ENCODE measurements around the gene STAT4.

Gene STAT4, protein sequence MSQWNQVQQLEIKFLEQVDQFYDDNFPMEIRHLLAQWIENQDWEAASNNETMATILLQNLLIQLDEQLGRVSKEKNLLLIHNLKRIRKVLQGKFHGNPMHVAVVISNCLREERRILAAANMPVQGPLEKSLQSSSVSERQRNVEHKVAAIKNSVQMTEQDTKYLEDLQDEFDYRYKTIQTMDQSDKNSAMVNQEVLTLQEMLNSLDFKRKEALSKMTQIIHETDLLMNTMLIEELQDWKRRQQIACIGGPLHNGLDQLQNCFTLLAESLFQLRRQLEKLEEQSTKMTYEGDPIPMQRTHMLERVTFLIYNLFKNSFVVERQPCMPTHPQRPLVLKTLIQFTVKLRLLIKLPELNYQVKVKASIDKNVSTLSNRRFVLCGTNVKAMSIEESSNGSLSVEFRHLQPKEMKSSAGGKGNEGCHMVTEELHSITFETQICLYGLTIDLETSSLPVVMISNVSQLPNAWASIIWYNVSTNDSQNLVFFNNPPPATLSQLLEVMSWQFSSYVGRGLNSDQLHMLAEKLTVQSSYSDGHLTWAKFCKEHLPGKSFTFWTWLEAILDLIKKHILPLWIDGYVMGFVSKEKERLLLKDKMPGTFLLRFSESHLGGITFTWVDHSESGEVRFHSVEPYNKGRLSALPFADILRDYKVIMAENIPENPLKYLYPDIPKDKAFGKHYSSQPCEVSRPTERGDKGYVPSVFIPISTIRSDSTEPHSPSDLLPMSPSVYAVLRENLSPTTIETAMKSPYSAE

DNA sequence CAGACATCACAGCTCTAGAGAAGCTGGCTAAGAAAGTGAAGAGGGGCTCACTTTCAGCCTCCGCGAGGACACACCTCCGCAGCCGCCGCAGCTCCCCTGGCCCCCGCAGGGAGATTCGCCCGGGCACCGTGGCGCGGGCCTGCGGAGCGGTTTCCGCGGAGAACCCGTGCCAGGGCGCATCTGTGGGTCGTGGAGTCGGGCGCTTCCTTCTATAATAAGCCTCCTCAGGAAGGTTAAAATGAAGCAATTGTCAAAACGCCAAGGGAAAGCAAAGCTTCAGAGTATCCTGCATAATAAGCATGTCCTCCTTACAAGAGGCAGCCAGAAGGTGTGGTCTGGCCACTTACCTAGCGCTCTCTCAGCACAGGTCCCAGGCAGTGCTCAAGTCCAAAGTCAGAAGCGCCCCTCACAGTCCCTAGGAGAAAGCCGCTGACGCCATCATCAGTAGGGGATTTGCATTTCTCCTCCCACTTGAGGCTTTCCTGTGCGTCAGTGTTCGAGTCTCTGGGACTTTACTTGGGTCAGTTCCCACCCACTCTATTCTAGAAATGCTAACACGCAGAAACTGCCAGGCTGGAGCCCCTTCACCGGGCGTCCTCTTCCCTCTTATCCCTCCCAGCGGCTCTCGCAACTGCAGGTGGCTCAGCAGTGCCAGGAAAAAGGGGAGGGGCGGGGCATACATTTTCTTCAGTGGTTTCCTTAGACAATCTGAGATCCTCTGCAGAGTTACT, at the start of gene STAT4:
STAT4 (minus strand) TSS at position 395 of the 731 bp plus-strand sequence. CDS start 2,791 bp downstream, outside the sequence.
- DNase-seq: peak; percentile 68

DNA sequence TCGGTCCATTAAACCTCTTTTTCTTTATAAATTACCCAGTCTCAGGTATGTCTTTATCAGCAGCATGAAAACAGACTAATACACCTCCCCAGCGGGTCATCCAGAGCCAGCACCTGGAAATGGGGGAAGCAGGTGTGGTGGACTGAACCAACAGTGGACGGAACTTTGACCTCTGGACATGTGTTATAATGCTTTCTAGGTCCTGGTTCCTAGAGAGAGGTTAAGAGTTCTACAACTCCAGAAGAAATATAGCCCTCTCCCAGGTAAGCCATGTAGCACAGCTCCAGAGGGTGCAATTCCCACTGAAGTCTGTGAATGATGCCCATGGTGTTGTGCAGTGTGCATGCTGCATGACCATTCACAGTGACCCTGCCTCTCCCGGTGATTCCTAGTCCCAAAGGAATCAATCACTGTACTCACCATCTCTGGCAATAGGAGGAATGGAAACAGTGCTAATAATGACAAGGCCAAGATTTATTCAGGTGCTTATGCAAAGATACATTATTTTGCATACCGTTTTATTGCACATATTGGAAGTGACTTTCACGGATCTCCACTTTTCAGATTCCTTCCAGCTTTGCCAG, 49.2 kb upstream of the STAT4 start:
- no peak for DNase-seq

DNA sequence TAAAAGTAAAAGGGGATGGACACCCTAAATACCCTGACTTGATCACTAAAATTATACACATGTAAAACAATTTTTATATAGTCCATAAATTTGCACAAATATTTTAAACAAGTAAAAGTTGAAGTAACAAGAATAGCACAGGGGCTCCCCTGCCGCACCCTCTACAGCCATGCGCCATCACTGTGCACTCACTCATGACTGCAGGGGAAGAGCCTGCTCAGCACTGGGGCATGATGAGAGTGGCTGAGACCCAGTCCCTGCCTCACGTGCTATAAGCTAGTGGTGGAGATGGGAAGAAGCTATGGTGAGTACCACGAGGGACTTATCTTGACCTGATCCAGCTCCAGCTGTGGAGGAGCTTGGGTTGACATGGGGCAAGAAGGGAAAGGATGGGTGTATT, 47.5 kb upstream of the STAT4 start:
- no peak for DNase-seq

DNA sequence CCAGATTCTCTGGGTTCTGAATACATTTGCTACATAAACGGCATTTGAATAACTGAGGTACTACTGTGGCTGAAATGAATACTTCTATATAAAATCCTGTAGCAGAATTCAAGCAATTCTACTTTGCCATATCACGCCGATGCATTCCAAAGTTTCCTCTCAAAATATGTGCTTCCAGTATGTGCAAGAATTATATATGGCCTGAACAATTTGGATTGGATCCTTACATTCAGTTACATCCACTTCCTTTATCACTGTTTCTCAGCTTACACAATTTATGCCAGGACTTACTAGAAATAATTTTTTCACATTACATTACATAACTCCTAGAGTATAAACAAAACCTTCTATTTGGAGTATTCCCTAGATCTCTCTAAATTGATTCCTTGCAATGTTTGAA, 46.3 kb upstream of the STAT4 start:
- no peak for DNase-seq

DNA sequence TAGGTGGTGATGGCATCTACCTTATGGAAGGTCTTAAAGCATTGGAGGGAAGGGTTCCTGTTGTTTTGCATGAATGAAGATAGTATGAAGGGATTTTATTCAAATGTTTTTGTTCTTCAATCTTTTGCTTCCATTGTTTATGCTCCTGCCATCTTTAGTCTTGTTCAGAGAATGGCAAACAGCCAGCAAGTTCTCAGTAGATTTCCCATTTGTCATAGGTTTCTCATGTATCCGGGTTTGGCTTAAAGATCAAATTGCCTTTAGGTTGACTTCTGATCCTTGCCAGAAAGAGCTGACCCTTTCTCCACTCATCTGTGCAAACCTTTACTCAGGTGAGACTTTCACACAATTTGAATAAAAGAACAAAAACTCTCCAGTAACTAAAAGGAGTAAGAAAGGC, 44.2 kb upstream of the STAT4 start:
- DNase-seq: no peak

DNA sequence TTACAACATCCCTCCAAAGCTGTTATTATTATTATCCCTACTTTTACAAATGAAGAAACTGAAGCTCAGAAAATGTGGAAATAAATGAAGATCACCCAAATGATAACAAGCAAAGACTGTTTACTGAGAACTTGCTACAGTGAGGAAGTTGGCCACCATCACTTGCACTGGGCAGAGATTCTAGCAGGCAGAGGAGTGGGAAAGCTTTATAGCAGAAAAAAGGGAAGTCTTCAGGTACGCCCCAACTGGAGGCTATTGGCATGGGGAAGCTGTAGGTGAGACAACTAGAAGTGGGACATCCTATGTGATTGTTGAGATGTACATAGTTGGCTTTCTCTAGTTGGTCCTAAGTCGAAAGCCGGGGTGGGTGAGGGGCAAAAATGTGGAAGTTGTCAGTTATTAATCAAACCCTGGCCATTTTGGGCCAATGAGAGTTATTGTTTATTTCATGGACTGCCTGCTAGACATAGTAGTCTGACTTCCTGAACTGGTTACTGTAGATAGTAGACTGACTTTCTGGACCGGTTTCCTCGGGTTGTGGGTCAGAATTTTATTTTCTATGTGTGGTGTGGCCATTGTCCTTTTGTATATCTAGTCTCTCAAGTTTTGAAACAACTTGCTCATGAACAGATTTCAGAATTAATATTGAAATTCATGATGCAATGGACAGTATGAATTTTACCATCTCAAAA, 40.2 kb upstream of the STAT4 start:
- DNase-seq: no peak

DNA sequence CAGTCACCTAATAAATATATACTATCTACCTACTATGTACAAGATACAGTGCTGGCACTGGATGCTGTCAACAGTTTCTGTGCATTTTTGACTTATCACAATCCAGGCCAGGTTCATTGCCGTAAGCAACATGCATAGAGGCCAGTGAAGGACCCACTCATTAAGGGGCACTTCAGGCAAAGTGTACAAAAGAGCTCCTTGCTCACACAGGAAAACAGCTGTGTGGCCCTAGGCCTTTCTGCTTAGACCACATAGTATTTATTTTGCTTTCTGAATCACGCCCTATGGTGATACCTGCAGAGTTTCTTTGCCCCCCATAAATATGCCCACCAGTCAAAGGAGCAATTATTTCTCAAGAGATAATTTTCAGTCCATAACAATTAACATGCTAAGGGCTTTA, 39.6 kb upstream of the STAT4 start:
- peak; percentile 65 for DNase-seq

DNA sequence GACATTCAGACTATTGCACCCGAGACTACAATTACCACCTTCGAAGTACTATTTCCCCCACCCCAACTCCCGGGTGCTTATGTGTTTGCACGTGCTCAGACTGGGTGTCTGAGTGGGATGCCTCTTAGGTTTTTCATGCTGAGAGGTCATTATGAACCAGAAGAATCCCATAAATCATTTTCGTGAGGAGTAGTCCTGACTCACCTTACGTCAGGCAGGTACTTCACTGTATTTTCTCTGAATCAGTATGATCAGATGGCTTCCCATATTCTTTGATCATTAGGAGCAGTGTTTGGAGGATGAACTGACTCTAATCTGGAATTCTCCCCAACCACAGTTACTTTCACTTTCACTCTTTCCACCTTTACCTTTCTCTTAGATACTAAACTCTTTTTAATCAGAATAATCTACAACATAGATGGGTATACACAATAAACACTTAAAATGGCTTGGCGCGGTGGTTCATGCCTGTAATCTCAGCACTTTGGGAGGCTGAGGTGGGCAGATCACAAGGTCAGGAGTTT, 38.4 kb upstream of the STAT4 start:
- DNase-seq: peak; percentile 80

DNA sequence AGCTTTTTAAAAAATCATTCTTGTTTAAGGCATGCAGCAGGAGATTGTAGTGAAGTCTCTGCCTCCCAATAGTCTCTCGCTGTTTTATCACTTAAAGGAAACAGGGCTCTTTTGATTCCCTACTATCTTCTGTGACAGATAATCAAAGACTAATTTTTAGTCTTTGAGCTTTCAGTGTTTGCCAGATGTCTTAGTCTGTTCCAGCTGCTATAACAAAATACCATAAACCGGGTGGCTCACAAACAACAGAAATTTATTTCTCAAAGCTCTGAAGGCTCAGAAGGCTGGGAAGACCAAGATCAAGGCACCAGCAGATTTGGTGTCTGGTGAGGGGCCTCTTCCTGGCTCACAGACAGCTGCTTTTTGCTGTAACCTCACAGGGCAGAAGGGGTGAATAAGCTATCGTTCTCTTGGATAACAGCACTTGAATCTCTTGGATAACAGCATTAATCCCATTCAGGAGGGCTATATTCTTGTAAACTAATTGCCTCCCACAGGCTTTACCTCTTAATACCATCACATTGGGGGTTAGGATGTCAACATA, 37.8 kb upstream of the STAT4 start:
- no peak for DNase-seq

DNA sequence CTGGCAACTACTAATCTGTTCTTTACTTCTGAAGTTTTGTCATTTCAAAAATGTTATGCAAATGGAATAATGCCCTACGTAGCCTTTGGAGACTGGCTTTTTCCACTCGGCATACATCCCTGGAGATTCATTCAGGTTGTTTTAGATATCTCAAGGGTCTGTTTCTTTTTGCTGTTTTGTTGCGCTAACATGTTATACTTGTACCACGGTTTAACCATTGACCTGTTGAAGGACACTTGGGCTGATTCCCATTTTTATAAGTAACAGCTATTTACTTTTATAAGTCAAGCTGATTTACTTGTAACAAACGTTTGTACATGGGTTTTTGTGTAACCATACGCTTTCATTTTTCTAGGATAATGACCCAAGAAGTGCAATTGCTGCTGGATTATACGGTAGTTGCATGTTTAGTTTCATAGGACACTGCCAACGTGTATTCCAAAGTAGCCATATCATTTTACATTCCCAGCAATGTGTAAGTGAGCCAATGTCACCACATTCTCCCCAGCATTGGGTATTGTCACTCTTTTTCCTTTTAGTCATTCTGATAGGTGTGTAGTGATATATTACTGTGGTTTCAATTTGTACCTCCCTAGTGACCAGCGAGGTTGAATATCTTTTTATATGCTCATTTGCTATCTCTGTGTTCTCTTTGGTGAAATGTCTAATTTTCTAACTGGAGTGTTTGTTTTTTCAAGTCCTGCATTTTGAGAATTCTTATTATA, 36.5 kb upstream of the STAT4 start:
- no peak for DNase-seq

DNA sequence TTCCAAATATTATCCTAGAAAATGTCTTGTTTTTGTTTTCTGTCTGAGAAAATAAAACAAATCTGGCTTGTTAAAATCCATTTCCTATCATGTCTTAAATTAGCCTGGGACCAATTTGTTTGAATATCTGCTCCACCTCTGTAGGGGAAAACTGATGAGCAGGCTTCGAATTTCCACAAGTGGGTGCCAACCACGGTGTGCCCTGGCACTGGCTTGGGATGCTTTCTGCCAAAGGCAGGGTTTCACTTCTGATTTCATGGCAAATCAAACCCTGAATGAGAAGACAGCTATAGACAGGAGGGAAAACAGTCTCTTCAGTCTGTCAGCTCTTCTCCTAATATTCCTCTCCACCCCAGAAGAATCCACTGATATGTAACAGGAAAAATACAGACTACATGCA, 33.7 kb upstream of the STAT4 start:
- DNase-seq: no peak

DNA sequence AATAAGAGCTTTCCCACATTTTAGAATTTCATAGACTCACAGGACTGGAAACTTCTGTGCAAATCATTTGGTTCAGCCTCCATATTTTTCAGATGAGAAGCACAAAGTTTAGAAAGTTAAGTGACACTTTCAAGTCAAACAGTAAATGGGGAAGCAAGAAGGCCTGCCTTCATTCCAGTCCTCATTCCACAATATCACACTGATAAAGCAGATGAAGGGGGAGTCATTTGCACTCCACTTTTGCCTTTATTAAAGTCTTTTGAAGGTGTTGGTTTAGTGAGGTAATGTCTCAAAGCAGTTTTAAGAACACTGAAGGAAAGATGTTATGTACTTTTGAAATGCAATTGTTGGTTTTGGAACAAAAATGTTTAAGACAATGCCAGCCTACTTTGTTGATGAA, 32.7 kb upstream of the STAT4 start:
- no peak for DNase-seq

DNA sequence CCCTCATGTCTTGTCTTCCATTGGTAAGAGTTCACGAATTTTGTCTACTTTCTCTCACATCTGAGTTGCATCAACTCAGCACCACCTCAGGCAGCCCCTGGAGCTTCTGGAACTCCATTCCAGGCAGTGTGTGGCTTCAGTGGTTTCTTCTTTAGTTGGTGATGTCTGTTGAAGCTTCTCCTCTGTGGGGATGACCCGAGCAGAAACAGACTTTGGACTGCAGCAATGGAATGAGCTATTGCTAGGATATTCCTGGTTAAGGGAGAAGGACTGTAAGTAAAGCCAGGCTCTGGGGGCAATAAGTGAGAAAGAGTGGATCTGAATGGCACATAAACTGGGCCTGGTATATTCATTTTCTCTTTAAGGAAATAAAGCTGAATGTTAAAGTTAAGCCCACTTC, 32.3 kb upstream of the STAT4 start:
- DNase-seq: no peak

DNA sequence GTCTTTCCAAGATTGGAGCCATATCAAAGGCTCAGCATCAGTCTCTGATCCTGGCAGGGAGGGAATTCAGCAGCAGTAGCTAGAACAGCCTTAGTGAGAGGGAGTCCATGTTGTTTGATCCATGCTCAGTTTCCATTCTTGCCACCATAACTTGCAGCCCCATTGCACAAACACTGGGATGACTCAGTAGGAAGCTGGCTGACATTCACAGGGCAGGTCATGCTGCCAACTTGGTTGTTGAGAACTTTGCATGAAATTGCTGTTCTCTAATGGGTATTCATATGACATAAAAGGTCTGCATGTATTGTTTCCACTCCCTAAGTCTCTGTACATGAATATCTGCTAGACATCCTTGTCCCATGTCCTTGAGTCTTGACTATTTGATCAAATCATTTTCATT, 29.9 kb upstream of the STAT4 start:
- DNase-seq: no peak

DNA sequence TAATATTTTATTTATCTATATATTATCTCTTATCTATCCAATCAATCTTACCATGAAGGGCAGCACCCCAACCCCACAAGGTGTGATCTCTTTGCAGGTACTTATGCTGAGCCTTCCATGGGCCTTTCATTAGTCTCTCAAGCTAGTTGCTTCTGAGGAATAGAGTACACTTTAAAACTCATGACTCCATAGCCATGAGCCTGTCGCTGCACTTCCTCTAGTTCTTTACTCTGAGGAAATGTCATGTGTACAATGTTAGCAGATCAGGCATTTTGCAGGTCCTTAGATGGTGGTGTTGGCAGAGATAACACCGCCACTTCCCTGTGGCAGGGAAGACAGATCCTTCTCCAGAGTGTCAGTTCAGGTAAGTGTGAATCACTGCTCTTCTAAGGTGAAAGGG, 29.5 kb upstream of the STAT4 start:
- DNase-seq: no peak

DNA sequence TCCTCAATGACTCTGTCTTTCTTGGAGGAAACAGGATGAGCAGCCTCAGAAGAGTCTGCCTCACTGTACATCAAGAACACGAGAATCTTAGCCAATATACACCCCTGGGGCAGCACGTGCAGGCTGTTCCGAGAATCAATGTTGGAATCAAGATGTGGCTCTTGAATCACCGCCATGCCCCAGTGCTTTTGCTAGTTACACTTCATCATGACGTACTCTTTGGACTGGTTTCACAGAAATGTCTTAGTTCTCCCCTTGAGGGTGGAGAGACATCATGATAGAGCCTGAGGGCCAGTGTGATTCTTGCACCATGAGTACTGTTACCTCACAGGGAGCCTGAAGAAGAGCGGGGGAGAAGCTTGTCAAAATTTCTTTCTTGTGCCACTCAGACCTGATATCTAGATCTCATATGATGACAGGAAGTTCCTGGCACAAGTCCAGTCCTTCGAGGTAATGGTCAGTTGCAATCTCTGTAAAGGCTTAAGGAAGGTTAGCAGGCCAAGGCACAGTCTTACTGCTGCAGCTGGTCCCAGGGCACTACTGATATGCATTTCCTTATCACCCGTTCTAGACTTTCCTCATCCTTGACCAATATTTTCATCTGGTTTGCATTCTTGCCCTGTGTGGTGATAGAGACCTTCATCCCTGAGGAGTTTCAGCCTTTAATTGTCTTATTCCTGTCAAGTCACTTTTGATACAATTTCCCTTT, 28.2 kb upstream of the STAT4 start:
- no peak for DNase-seq

DNA sequence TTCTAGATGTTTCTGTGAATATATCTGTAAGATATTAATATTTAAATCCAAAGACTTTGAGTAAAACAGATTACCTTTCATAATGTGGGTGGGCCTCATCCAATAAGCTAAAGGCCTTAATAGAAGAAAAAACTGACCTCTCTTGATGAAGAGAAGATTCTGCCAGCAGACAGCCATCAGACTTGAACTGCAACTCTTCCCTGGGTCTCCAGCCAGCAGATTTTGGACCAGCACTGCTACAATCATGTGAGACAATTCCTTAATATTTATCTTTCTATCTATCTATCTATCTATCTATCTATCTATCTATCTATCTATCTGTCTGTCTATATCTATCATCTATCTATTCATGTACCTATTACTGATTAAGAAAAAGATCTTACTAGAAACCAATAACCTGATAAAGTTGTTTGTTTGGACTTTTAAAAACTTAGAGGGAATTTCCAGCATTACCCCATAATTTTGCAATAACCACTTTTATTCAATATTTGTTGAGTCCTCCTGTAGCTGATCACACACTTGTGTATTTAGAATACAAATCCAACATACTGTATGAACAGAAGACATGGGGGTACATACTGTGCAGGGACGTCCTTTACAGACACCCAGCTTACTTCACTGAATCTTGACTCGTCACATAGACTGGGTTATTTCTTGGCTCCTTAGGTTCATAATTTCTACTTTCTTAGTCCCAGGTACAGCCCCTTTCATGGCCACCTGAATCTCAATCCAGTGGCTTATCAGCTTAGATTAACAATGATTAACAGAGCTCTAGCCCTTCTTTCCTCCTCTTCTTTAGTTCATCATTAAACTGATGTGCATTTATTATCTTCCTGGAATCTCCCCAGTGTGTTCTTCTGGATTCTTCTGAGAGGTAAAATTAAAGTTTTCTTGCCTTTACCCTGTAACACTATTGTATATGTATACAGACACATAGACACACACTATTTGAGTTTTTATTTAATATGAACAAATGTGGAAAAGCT, 27.2 kb upstream of the STAT4 start:
- DNase-seq: no peak

DNA sequence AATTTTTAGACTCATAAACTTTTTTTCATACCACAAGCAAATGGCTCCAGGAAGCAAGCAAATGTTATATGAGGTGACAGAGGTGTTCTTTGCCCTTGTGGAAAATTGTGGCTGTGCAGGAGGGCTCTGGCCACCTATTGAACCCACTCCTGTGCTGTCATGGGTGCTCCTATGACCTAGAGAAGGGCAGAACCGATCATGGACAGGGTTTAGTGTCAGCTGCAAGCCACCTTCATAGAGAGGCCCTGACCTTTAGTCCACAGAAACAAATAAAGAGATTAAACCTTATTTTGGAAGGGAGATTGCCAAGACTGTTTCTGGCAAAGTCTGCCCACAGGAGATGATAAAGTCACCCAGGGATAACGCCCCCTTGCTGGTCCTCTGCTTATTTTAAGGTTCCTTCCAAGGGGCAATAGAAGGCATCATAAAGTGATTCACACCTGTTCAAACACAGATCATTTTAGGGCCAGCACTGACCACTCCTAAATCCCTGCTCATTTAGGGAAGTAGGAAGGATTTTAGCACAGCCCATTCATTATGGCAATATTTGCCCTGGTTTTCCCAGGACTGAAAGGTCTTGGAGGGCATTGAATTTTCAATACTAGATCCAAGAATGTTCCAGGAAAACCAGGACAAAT, 26.1 kb upstream of the STAT4 start:
- DNase-seq: no peak

DNA sequence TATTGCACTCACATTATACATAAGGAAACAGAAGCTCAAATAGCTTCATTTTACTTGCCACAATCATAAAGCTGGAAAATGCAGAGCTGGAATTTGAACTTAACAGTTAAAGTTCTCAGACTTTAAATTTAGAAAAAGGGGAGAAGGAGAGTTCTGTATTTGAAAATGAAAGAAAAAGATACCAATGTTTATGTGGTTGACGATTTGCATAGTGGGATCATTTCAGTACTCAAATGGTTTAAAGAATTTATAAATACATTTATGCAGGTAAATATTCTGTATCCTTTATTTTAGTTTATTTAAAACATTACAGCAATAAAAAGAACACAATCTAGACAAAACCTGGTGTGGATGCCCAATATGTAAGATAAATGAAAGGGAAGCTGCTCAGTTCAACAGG, 25.5 kb upstream of the STAT4 start:
- DNase-seq: no peak

Measured in NCI-H510A treated with DMSO at 0.1 percent for 48 hours (cell line).